NCI-H1694 (cell line): ENCODE data around the gene RGS12.

Source experiments
- DNase-seq: peaks from one replicate; lab custom pipeline; 2025; lab: John Stamatoyannopoulos, UW

The RGS12 gene

GRCh38 chr4:3331511-3332394 is 38.9 kb downstream of the RGS12 start:
- DNase-seq: no peak

- DNase-seq: no peak
Observed at GRCh38 chr4:3332498-3332897, 39.7 kb downstream of the RGS12 start.

GRCh38 chr4:3334316-3334715 is 41.5 kb downstream of the RGS12 start:
- no peak for DNase-seq

- no peak for DNase-seq
Observed at GRCh38 chr4:3335385-3335784, 42.6 kb downstream of the RGS12 start.

- no peak for DNase-seq
Observed at GRCh38 chr4:3335982-3336381, 43.2 kb downstream of the RGS12 start.

- no peak for DNase-seq
Observed at GRCh38 chr4:3336382-3337356, 43.8 kb downstream of the RGS12 start.

GRCh38 chr4:3337357-3337732 is 44.5 kb downstream of the RGS12 start:
- no peak for DNase-seq

- no peak for DNase-seq
Observed at GRCh38 chr4:3337811-3338210, 45.0 kb downstream of the RGS12 start.

- DNase-seq: no peak
Observed at GRCh38 chr4:3338321-3338838, 45.6 kb downstream of the RGS12 start.

GRCh38 chr4:3338976-3339531 is 46.2 kb downstream of the RGS12 start:
- no peak for DNase-seq

- DNase-seq: no peak
Observed at GRCh38 chr4:3339577-3339976, 46.8 kb downstream of the RGS12 start.

GRCh38 chr4:3340038-3340699 is 47.3 kb downstream of the RGS12 start:
- no peak for DNase-seq

GRCh38 chr4:3340700-3341083 is 47.9 kb downstream of the RGS12 start:
- no peak for DNase-seq

- DNase-seq: no peak
Observed at GRCh38 chr4:3341760-3342159, 48.9 kb downstream of the RGS12 start.

GRCh38 chr4:3342182-3342854 is 49.5 kb downstream of the RGS12 start:
- no peak for DNase-seq
